GM13976 (cell line): ENCODE results near the gene CSRP3.

Experiments
- DNase-seq: peaks from one replicate; pipeline ENCODE4 v3.0.0; 2012; ENCODE audit warnings: low spot score
- in situ Hi-C: fragments of 300-500 bp; cut with MboI; formaldehyde crosslinking; loops from one replicate; pipeline ENCODE4 v1.12.0; 2022; ENCODE audit warnings: low sequenced_read_pairs, mixed read lengths, inconsistent platforms; ENCODE audit not compliant: unreplicated experiment
- TF ChIP-seq, protein P1 (sequence below): IDR thresholded peaks from 2 replicates; pipeline ENCODE4 v1.5.1; 2012; ENCODE audit warnings: borderline replicate concordance, mild to moderate bottlenecking; ENCODE audit not compliant: insufficient read depth; ENCODE audit errors: extremely low read depth, missing control alignments, control extremely low read depth

Gene CSRP3

DNA sequence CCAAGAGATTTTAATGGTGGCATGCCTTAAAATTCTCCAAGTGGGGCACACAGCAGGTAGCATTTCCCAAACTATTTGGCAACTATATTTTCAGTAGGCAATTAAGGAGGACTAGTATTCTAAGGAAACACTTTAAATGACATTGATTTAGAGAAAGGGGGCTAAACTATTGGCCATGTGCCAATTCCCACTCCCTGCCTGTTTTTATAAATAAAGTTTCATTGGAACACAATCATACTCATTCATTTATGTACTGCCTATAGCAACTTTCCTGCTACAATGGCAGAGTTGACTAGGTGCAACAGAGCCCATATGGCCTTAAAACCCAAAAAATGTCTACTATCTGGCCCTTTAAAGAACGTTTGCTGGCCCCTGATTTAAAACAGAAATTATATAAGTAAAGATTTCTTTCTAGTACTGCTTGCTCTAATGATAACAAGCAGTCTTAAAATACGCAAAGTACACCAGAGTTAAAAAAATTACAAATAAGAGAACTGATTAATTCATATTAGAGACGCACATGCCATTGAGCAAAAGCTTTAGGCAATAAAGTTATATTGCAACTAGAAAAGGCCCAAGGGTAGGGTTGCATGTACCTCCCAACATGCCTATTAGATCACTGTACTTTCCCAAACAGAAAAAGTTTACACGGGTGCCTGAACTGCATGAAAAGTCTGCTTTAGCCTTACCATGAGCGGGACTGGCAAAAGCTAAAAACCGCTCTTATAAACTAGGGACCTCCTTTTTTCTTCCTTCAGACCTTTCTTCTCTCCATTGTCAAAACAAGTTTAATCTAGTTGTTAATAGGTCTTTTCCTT lies 24.8 kb upstream of the CSRP3 start:
- TF ChIP-seq, protein P1, sequence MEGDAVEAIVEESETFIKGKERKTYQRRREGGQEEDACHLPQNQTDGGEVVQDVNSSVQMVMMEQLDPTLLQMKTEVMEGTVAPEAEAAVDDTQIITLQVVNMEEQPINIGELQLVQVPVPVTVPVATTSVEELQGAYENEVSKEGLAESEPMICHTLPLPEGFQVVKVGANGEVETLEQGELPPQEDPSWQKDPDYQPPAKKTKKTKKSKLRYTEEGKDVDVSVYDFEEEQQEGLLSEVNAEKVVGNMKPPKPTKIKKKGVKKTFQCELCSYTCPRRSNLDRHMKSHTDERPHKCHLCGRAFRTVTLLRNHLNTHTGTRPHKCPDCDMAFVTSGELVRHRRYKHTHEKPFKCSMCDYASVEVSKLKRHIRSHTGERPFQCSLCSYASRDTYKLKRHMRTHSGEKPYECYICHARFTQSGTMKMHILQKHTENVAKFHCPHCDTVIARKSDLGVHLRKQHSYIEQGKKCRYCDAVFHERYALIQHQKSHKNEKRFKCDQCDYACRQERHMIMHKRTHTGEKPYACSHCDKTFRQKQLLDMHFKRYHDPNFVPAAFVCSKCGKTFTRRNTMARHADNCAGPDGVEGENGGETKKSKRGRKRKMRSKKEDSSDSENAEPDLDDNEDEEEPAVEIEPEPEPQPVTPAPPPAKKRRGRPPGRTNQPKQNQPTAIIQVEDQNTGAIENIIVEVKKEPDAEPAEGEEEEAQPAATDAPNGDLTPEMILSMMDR: no peak
- no peak for DNase-seq
- in situ Hi-C loops: no loop called here

DNA sequence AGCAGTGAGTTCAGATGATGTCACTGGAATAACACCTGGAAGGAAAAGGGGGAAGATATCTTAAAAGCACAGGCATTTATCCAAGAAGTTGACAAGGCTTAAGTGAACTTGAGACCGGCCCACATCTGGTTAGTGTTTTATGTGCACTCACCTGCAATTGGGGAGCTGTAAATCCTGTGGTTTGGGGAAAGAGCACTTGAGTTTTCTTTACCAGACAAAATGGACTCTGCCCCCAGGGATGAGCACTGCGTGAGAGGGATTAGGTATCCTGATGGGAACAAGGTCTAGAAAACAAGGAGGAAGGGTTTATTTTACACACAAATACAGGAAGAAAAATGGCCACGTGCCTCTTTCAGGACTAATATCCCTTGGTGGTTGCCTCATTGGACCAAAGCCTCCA lies 23.8 kb upstream of the CSRP3 start:
- DNase-seq: no peak
- in situ Hi-C loops: no loop called here
- TF ChIP-seq, protein P1: no peak

DNA sequence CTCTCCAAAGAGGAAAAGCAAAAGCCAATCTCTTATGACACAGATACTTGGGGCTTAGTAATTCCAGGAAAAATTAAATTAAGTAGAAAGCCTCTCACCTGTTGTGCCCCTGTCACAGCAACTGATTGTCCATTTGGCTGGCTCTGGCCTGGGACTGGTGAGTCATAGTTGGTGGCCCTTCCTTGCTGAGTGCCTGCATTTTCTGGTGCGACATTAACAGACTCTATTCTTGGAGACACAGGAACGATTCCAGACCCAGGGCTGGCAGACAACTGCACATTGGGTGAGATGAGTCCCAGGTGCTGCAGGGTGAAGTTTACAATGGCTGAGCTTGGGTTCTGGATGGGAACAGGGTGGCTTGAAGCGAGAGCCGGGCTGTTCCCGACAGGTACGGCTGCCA lies 23.3 kb upstream of the CSRP3 start:
- DNase-seq: no peak
- in situ Hi-C loops: no loop called here
- TF ChIP-seq, protein P1: no peak

DNA sequence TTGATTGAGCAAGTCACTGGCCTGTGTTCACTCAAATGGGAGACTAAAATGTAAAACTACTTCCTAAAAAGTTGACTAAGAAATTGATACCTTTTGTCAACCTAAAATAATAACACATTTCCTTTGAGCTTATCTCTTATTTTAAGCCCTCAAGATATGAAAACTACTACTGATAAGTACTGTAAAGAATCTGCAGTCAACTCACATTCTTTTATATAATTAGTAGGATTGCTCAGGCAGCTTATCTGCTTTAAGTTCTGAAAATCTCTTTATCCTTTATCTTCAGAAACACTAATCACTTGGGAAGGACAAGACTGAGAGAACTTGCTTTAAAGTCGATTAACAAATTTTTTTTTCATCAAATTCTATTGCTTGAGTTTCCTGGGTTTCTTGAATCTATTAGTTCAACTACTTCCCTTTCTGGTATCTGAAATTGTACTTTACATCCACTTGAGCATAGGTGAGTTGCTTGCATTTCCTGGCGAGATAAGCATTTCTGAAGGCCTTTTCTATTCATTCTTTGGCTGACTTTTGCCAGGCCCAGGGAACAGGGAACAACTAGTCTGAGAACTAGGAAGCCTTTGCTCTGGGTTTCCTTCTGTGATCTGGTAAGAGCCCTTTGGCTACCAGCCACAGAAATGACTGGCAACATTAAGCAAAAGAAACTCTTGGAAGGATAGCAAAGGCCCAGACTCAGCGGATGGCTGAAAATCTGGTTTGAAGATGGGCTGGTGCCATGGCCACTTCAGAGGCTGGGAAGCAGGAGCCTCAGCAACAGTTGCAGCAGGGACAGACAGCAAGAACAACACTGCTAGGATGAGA lies 19.3 kb upstream of the CSRP3 start:
- TF ChIP-seq, protein P1: no peak
- in situ Hi-C loops: no loop called here
- no peak for DNase-seq

DNA sequence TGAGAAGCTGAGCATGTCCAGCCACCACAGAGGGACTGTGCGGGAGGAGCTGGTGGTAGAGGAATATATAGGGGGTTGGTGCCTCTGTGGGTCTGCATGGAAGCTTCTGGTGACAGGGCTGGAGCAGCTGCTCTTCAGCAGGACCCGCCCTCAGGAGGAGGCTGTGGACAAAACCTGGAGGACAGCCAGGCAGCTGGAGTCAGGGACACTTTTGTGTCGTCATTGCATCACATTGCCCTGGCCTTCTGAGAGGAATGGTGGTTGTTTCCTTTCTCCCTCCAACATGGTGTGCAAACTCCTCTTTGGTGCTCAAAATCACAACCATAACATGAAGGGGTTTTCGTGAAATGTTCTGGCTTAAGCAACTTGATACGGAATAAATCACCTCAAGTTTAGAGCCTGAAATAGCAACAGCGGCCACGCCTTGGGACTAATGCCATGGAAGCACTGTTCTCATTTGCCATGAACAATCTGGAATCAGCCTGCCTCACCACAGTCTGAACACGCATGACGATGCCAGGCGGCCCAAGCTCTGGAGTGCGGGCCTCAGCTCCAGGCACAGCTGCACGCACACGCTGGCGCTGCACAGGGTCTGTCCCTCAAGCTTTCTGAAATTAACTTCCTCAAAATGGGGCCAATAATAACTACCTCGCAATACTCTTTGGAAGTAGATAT lies 17.1 kb upstream of the CSRP3 start:
- in situ Hi-C loops: no loop called here

DNA sequence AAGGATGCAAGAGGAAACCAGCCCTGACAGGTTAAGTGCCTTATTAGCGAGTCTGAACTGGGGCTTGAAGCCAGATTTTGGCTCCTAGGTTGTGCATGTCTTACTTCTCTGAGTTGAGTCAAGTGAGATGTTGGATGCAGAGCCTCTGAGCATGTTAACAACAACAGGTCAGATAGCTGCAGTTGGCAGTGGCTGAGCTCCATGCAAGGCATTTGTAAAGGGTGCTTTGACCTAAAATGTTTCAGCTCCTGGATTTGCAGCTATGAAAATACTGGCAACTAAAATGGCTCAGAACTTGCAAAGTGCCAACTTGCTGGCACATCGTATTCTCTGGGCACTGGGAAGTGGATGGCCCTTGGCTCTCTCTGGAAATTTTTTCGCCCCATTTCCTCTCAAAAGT lies 16.4 kb upstream of the CSRP3 start:
- TF ChIP-seq, protein P1: no peak
- no peak for DNase-seq
- in situ Hi-C loops: no loop called here

More for the DNA sequence above, 17.1 kb upstream of the CSRP3 start:
- TF ChIP-seq, protein P1: no peak
- DNase-seq: no peak
